D721Med (cell line): Measurements from ENCODE around the gene BRD7.

ENCODE experiments used
- DNase-seq: peaks from one replicate; pipeline ENCODE4 v3.0.0; 2011; ENCODE audit warnings: low spot score; ENCODE audit not compliant: insufficient read length
- FAIRE-seq: peaks from 2 replicates; lab custom pipeline; 2011; peaks lifted over from hg19 to GRCh38; lab: Jason Lieb, UNC
- CTCF ChIP-seq: IDR thresholded peaks from 2 replicates; pipeline ENCODE4 v1.5.1; 2012; ENCODE audit warnings: mild to moderate bottlenecking, control low read depth; ENCODE audit not compliant: insufficient read depth; ENCODE audit errors: missing control alignments

BRD7 gene

GRCh38 chr16:50396761-50397535 lies 28.2 kb upstream of the BRD7 start:
- DNase-seq (no peak), FAIRE-seq (no peak)
- no peak for TF ChIP-seq CTCF

GRCh38 chr16:50395763-50396710 lies 27.2 kb upstream of the BRD7 start:
- FAIRE-seq: no peak
- TF ChIP-seq CTCF: no peak
- no peak for DNase-seq

- no peak for TF ChIP-seq CTCF
- DNase-seq (no peak), FAIRE-seq (no peak)
These were observed 25.3 kb upstream of the BRD7 start for GRCh38 chr16:50393858-50394802.

- no peak for DNase-seq
- no peak for FAIRE-seq
- no peak for TF ChIP-seq CTCF
These were observed 24.6 kb upstream of the BRD7 start for GRCh38 chr16:50393416-50393815.

- DNase-seq (no peak), FAIRE-seq (no peak)
- no peak for TF ChIP-seq CTCF
These were observed 22.3 kb upstream of the BRD7 start for GRCh38 chr16:50390914-50391716.

GRCh38 chr16:50390371-50390771 lies 21.6 kb upstream of the BRD7 start:
- FAIRE-seq: no peak
- no peak for DNase-seq
- no peak for TF ChIP-seq CTCF
